Measurements from ENCODE around the gene ZNF787.

GRCh38 chr19:56092685-56093631 lies 28.1 kb downstream of the ZNF787 start:
- TF ChIP-seq CTCF (IDR thresholded peaks at IDR 0.05 in 2 of 3, conservative IDR thresholded peaks at IDR 0.05 in 1 of 3; ENCODE audit: control insufficient read depth in 2 of 3, extremely low read depth in 1 of 3, insufficient read depth in 1 of 3, low read depth in 3 of 3, low read length in 3 of 3): no peak
- no peak for TF ChIP-seq CEBPZ (IDR thresholded peaks at IDR 0.05; ENCODE audit: low read depth, low read length)
- no peak for TF ChIP-seq ATF3 (IDR thresholded peaks at IDR 0.05; ENCODE audit: borderline replicate concordance, extremely low read depth, low read depth, low read length)
- peak; percentile 70 for TF ChIP-seq POLR2AphosphoS5 (IDR thresholded peaks at IDR 0.05; ENCODE audit: low read length)

Data from GM12878 (cell line).